Upper lobe of left lung (tissue), 4 donors: ENCODE results near the gene PSMD8.

Experiments
- CTCF ChIP-seq, 6 experiments: fragments of 450-650 bp in 4 of 6; fragments of 200-600 bp in 2 of 6; sonication (generic) in 2 of 6; IDR thresholded peaks; one replicate each; pipeline ENCODE4 v1.5.1; 2016 to 2019; ENCODE audit warnings: antibody characterized with exemption in 6 of 6
- EP300 ChIP-seq, 4 donors: sonication (generic); formaldehyde crosslinking; IDR thresholded peaks; one replicate each; pipeline ENCODE4 v1.5.1; 2017; ENCODE audit warnings: antibody characterized with exemption in 4 of 4, control low read depth in 2 of 4
- POLR2AphosphoS5 ChIP-seq, 2 donors: sonication (generic); formaldehyde crosslinking; IDR thresholded peaks; one replicate each; pipeline ENCODE4 v1.5.1; 2017; ENCODE audit warnings: antibody characterized with exemption in 2 of 2

GRCh38 chr19:38377052-38377451 lies 2.7 kb downstream of the PSMD8 start:
- no peak for TF ChIP-seq EP300 (IDR thresholded peaks at IDR 0.05)
- no peak for TF ChIP-seq CTCF (IDR thresholded peaks at IDR 0.05)
- no peak for TF ChIP-seq POLR2AphosphoS5 (IDR thresholded peaks at IDR 0.05)
